ENCODE data around the gene RPLP2.

The RPLP2 gene

DNA sequence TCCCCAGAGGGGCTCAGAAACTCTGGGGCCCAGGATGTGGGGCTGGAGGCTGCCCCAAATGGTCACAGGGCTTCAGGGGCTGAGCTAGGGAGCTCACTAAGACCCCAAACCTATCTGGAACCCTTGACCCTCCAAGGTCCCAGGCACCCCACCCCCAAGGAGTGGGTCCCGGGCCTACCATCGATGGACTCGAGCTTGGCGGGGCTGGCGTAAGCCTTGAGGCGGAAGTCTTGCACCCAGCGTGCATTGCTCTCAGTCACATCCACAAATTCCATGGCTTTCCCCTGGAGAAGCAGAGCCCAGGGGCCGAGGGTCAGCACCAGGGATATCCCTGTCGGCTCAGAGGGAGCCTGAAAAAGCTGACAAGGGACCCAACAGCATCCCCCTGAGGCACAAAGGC lies 35.9 kb upstream of the RPLP2 start:
- no peak for DNase-seq

DNA sequence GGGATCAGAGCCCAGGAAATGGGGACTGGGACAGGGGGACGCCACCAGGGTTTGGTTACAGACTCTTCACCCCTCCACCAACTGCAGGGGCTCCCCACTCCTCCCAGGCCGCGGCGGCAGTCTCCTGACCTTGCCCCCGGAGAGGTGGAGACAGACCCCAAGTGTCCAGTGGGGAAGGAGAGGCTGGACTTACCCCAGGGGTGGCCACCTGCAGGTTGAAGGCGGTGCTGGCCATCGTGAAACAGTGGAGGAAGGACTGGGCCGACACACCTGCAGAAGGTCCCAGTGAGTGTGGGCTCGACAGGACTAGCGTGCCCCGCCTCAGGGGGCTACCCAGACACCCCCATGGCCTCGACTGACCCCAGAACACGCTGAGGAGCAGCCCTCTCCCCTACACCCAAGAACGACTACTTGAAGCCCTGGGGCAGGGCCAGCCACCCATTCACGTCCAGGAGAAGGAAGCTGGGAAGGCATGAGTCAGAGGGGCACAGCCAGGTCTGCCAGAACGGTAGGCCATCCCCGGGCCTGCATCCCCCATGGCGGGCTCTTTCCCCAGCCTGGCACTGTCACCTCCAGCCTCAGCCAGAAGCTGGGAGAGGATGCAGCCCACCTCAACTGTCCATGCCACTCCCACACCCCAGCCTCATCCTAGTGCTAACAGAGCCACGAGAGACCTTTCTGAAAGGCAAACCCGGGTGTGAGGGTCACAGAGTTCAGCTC lies 34.7 kb upstream of the RPLP2 start:
- DNase-seq = peak in 1 of 14 donors; percentile 78

GRCh38 chr11:776263-776560 lies 33.6 kb upstream of the RPLP2 start:
- no peak for DNase-seq

- no peak for DNase-seq
Observed at GRCh38 chr11:776561-777287, 33.0 kb upstream of the RPLP2 start.

GRCh38 chr11:777288-778255 lies 32.2 kb upstream of the RPLP2 start, which contains the start of gene GATD1:
GATD1 (minus strand) TSS chr11:777487; CDS start chr11:777462, 25 bp downstream.
- peak; percentile 45 to 96 (median 81) for DNase-seq

DNA sequence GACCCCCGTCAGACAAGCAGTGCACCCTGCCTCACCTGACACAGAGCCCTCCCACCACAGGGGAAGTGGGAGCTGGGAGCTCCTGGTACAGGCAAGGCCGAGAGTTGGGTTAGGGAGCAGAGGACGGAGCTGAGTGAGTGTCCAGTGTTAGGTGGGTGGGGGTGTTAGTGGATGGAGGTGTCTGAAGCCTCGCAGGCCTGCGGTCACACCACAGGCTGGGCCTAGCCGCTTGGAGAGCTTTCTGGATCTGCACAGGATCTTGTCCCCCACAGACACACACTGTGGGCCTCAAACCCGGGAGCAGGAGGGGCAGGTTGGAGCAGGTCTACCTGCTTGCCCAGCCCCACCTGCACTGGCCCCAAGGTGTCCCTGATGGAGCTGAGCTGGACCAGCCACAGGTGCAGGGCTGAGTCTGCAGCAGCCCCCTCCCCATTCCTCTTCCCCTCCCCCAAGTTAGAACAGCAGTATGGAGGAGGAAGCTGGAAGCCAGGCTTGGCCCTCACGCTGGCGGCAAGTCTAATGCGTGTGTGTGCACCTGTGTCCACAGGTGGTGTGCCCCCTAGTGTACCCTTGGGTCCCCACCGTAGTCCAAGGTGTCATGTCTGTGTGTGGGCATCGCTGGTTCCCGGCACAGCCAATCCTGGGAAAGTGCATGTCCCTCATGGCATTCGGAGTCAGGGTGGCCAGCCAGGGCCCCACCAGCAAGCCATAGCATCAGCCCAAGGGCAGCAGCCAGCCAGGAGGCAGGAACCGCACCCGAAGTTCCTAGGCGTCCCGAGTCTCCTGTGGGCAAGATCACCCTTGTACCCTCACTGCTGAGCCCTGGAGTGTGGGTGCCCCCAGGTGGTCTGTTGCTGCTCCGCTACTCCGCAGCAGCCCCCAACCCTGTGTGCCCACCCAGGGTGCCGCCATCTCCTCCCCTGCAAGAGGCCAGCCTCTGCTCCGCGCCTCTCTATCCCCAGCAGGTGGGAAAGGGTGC lies 30.5 kb upstream of the RPLP2 start:
- DNase-seq = no peak

DNA sequence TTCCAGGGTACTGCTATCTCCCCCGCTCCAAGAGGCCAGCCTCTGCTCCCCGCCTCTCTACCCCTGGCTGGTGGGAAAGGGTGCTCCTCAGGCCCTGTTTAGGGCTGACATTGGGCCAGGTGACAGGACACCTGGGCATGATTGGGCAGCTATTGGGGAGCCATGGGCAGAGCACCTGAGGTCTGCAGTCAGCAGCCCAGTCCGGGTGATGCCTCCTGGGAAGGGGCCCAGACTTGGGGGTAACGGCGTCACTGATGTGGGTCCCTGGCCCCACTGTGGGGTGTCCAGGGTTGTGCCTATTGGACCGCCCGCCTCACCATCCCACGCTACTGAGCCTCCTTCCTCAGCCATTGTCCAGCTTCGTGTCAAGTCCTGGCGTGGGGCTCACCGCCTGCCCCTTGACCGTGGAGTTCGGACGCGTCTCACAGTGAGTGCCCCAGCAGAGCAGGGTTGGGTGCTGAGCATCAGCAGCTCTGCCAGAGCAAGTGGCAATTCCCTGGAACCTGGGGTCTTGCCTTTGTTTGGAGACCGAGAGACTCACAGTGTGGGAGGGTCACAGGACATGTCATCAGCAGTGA lies 29.7 kb upstream of the RPLP2 start:
- no peak for DNase-seq

GRCh38 chr11:782264-783174 lies 27.2 kb upstream of the RPLP2 start:
- DNase-seq = no peak

- DNase-seq = peak in 12 of 14 donors; percentile 31 to 97 (median 62)
Observed at GRCh38 chr11:783581-784015, 26.2 kb upstream of the RPLP2 start.

DNA sequence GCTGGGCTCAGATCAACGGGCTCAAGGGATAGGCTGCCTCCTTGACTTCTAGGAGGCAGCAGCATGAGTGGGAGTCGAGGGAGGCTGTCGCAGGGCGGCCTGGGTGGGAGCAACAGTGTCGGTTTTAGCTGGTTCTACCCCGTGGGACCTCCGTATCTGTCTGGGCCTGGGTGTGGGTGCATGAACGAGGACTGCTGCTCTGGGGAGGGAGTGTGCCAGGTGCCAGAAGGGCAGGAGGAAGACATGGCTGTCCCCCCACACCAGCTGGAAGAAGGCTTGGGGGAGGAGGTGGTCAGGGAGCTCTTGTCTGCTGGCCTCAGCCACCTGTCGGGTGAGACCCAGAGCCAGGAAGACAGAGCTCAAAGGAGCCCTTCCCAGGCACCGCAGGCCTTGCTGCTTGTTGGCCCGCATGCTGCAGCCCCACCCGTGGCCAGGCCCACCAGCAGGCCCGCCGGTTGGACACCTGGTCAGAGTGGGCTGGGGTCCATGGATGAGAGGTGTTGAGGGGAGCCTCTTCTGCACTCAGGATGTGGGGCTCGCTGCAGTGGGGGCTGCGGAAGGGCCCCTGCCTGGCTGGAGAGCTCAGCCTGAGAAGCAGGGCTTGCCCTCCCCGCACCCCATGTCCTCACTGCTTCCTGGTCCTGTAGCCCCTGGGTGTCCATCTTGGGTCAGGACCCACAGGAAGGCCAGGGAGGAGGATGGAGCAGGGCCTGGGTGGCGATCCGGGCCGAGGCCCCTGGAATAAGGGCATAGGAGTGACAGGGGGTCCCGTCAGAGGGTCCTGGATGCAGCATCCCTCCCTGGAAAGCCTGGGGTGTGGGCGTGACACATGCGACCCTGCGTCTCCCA lies 23.3 kb upstream of the RPLP2 start:
- DNase-seq = peak in 1 of 14 donors; percentile 65

- DNase-seq = no peak
Observed at GRCh38 chr11:787084-787675, 22.6 kb upstream of the RPLP2 start.

DNA sequence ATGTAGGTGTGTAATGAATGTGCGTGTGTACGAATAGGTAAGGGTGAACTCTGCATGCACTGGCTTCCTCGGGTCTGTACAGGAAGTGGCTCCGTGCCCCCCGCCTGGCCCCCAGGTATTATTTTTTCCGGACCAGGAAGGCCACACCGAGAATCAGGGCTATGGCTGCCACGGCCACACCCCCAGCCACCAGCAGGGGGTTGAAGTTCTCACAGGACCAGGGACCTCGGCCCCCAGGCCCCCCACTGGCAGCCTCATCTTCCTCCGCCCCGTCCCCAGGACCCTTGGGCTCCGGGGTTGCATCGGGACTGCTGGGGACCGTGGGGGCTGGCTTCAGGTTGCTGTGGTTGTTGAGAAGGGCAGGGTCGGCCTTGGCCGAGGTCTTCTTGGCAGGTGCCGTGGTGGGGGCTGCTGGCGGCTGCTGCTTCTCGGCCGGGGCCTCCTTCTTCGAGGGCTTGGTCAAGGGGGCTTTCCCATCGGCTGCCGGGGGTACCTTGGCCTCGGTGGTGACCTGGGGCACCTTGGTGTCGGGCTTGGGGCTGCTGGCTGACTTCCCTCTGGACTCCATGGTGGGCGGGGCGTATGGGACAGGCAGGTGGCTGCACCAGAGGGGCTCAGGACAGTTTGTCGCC lies 21.6 kb upstream of the RPLP2 start:
- no peak for DNase-seq

GRCh38 chr11:788953-789940 lies 20.5 kb upstream of the RPLP2 start:
- DNase-seq = peak in 1 of 14 donors; percentile 53

DNA sequence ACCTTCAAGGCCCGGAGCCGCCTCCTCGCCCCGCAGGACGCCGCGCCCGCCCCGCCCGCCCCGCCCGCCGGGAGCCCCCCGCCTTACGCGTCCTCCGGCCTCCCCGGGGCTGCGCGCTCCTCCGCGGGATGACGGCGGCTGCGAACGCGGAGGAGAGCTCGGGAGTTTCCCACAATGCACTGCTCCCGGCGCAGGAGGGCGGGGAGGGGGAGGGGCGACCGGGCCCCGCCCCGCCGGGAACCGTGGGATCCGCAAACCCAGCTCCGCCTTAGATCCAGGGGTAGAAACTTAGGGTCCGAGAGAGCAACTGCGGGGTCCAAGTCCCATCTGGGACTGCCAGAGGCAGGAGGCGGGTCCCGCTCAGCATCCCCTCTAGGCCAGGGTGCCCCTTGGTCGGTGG lies 19.8 kb upstream of the RPLP2 start, which contains the start of gene CEND1:
Gene CEND1 (minus strand): TSS at position 148 of the 400 bp plus-strand sequence. CDS start 1,514 bp downstream, outside the sequence.
- DNase-seq = peak in 11 of 14 donors; percentile 21 to 72 (median 51)

GRCh38 chr11:790721-791564 lies 18.8 kb upstream of the RPLP2 start:
- peak in 1 of 14 donors; percentile 39 for DNase-seq
